CD4-positive, CD25-positive, alpha-beta regulatory T cell (primary cell): ENCODE results near the gene TANC1. TPM values are rescaled to one million over a fixed set of nuclear protein-coding genes. Genes with fewer than 3 reads are reported as not detected.
"Not testable (repeated sequence)": the region's sequence is repeated elsewhere in the genome, so short reads cannot be mapped to it uniquely, and the experiment has no call there.

Experiments
- ATAC-seq, 2 donors: fragments of 150-1000 bp; cut with Tn5 transposase; one replicate each; pipeline ENCODE4 v1.10.0; 2021; ENCODE audit warnings: low read depth in 2 of 2, moderate number of reproducible peaks in 2 of 2, moderate library complexity in 1 of 2
- DNase-seq, 3 donors: peaks; one replicate each; pipeline versions ENCODE4 v3.0.0 to v3.0.0-alpha.2; 2012 to 2022; ENCODE audit warnings: mixed read lengths in 1 of 3
- H3K27ac ChIP-seq: one replicate; pipeline ENCODE4 v1.7.0; 2013; ENCODE audit warnings: mild to moderate bottlenecking, low read length; ENCODE audit not compliant: insufficient read depth, poor library complexity, severe bottlenecking
- H3K27me3 ChIP-seq: one replicate; pipeline ENCODE4 v1.7.0; 2013; ENCODE audit warnings: low read length; ENCODE audit not compliant: control insufficient read depth, insufficient read depth
- H3K36me3 ChIP-seq: one replicate; pipeline ENCODE4 v1.7.0; 2013; ENCODE audit warnings: mild to moderate bottlenecking, low read length, moderate library complexity; ENCODE audit not compliant: control insufficient read depth, insufficient read depth
- H3K4me1 ChIP-seq: 2 replicates; pipeline ENCODE4 v1.7.0; 2013; ENCODE audit warnings: mild to moderate bottlenecking, low read length; ENCODE audit not compliant: insufficient read depth, control insufficient read depth, poor library complexity, severe bottlenecking
- H3K4me3 ChIP-seq: one replicate; pipeline ENCODE4 v1.7.0; 2013; ENCODE audit warnings: low read depth, mild to moderate bottlenecking, low read length, moderate library complexity
- H3K9me3 ChIP-seq, 2 experiments: 1 replicate in 1 of 2; 2 replicates in 1 of 2; pipeline ENCODE4 v1.7.0; 2013; ENCODE audit warnings: low read length in 2 of 2, mild to moderate bottlenecking in 1 of 2, moderate library complexity in 1 of 2; ENCODE audit not compliant: control insufficient read depth in 2 of 2
- H3K27ac Mint-ChIP-seq, 3 donors: one replicate each; pipeline ENCODE4 v1.8.0; 2020 to 2022; ENCODE audit warnings: mild to moderate bottlenecking in 3 of 3, mixed read lengths in 3 of 3, moderate library complexity in 2 of 3
- H3K27me3 Mint-ChIP-seq: one replicate; pipeline ENCODE4 v1.8.0; 2022; ENCODE audit warnings: mild to moderate bottlenecking, mixed read lengths
- H3K36me3 Mint-ChIP-seq: one replicate; pipeline ENCODE4 v1.8.0; 2020; ENCODE audit warnings: mixed read lengths
- H3K4me1 Mint-ChIP-seq, 4 donors: one replicate each; pipeline ENCODE4 v1.8.0; 2020 to 2022; ENCODE audit warnings: mixed read lengths in 4 of 4, mild to moderate bottlenecking in 1 of 4
- H3K4me3 Mint-ChIP-seq, 4 donors: one replicate each; pipeline ENCODE4 v1.8.0; 2020 to 2022; ENCODE audit warnings: mild to moderate bottlenecking in 4 of 4, mixed read lengths in 4 of 4, moderate library complexity in 3 of 4
- H3K9me3 Mint-ChIP-seq, 7 donors: one replicate each; pipeline ENCODE4 v1.8.0; 2020 to 2022; ENCODE audit warnings: mixed read lengths in 7 of 7, mild to moderate bottlenecking in 3 of 7, moderate library complexity in 2 of 7
- polyA plus RNA-seq, 4 donors: library from polyadenylated mRNA; unstranded; fragments of 300-500 nt; fragmentation: Illumina TruSeq; gene quantifications; one replicate each; pipeline ENCODE4 v1.2.3, GENCODE V29; 2021
- total RNA-seq: library from RNA; stranded (reverse); gene quantifications from one replicate; pipeline ENCODE4 v1.2.3, GENCODE V29; 2022

Gene TANC1
- total and polyA plus RNA-seq, 5 donors from 2014 or later = 0.06 to 0.07 TPM; not detected in 3

DNA sequence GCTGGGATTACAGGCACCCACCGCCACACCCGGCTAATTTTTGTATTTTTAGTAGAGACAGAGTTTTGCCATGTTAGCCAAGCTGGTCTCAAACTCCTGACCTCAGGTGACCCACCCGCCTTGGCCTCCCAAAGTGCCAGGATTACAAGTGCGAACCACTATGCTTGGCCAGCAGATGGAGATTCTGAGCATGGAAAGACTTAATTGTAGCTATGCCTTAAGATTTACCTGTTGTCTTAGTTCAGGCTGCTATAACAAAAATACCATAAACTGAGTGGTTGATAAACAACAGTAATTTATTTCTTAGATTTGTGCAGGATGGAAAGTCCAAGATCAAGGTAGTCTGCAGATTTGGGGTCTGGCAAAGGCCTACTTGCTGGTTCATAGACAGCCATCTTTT is 172.4 kb downstream of the TANC1 start:
- DNase-seq, H3K9me3 Mint-ChIP-seq, H3K27me3 Mint-ChIP-seq, ATAC-seq, H3K27me3 ChIP-seq, H3K27ac Mint-ChIP-seq, H3K36me3 Mint-ChIP-seq, H3K4me1 ChIP-seq, H3K4me3 Mint-ChIP-seq, H3K27ac ChIP-seq, H3K4me3 ChIP-seq, H3K4me1 Mint-ChIP-seq, H3K36me3 ChIP-seq, H3K9me3 ChIP-seq: not testable (repeated sequence)

DNA sequence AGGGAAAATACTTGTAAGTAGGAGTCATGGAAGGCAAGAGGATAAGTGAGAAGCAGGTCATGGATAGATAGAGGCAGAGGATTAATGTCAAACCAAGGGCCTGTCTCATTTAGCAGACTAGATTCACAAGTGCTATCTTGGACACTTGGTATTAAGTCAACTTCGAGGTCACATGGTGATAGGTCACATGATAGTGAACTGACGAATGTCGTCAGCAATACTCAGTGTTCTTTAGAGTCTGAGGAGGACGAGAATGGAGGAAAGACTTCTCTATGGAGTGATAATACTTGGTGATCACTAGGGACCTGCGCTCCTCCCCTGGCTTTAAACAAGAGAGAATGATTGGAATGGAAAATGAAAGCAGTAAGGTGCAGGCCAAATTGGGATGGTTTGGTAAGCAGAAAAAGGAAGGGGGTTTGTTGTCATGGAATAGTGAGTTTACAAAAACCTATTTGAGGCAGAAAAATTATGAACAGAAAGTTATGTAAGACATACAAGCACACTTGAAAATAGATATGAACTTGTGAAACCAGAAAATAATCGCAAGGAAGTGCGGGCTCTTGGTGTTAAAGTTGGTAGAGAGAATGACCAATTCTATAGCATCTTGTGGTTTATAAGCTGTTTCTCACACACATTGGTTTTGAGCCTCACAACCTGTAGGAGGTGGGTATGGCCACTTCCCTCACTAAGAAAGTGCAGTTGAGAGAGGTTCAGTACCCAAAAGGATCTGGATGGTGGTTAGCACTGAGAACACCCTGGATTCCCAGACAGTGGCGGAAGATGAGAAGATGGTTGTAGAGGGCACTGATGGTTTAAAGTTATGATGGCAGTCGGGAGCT is 176.6 kb downstream of the TANC1 start:
- Mint-ChIP-seq H3K36me3 (no peaks in the 10 kb centered on the region), H3K4me1 (peaks cover 0 to 7% (median 3%) of the 10 kb centered on the region in 4 donors), H3K9me3 (no peaks in the 10 kb centered on the region), H3K27me3 (peaks cover 11% of the 10 kb centered on the region), H3K27ac (no peak overlapping the region), H3K4me3 (no peak overlapping the region)
- Histone ChIP-seq H3K9me3 (no peaks in the 10 kb centered on the region), H3K27ac (no peak overlapping the region), H3K4me3 (no peak overlapping the region), H3K27me3 (peaks cover 11% of the 10 kb centered on the region), H3K4me1 (no peaks in the 10 kb centered on the region), H3K36me3 (no peaks in the 10 kb centered on the region)
- DNase-seq = no peak
- ATAC-seq = no peak

DNA sequence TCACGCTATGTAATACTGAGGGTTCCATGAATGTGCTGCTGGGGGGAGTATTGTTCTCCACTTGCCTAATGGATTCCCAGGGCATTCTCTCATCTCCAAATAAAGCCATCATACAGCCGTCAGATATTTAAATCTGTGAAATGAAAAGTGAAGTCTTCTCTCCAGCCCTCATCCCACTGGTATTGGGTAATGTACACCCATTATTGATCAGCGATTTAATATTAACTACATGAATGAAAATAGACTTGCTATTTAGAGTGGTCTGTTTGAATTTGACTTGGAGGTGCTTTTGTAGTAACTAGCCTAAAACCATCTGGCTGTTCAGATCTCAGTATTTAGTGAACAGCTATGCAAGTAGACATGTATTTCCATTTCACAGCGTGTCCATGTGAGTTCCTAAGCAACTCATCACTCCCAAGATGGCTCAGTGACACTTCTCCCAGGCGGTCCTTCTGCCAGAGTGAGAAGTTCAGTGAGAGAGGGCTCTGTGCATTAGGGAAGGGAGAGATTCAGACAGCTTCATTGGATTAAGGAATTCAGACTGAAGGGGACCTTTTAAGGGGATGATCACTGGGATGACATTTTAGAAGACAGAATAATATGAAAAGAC is 177.4 kb downstream of the TANC1 start:
- DNase-seq (no peak), ATAC-seq (no peak)
- Mint-ChIP-seq H3K27me3 (peaks cover 11% of the 10 kb centered on the region), H3K4me3 (no peak overlapping the region), H3K9me3 (no peaks in the 10 kb centered on the region), H3K4me1 (peaks cover 0 to 7% (median 3%) of the 10 kb centered on the region in 4 donors), H3K36me3 (no peaks in the 10 kb centered on the region), H3K27ac (peak overlapping the region in 1 of 3 donors; percentile 26)
- Histone ChIP-seq H3K27ac (no peak overlapping the region), H3K27me3 (peaks cover 13% of the 10 kb centered on the region), H3K36me3 (no peaks in the 10 kb centered on the region), H3K4me3 (no peak overlapping the region), H3K9me3 (no peaks in the 10 kb centered on the region), H3K4me1 (no peaks in the 10 kb centered on the region)

DNA sequence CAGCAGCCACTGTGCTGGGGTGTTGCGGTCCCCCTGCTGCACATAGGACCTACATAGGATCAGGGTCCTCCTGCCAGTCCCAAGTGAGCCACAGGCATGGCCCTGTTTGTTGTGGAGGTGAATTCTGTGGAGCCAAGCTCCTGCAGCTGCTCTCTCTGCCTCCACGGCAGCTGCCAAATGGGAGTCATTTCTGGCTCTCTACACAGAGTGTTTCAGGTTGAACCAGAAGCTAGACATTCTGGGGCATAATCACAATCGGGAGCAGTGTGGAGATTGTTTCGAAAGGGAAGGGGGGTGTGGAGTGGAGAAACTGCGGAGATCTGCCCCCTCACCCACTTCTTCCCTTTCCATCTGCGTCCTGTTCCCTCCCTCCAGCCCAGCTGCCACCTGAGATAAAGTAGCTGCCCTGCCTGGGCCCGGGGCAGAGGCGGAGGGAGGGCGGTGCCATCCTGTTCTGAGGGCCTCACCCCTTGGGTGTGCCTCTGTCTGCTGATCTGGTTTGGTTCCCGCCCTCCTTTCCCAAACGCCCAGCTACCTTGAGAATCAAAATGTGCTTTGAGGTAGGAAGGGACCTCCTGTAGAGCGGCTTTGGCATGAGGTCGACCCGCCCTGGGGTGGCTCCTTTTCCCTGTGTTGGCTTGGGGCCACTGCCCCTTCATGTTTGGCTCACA is 178.7 kb downstream of the TANC1 start:
- peaks cover 0 to 7% (median 3%) of the 10 kb centered on the region in 4 donors for H3K4me1 Mint-ChIP-seq
- H3K27ac Mint-ChIP-seq = no peak overlapping the region
- no peaks in the 10 kb centered on the region for H3K36me3 Mint-ChIP-seq
- DNase-seq (peak in 1 of 3 donors; percentile 52), ATAC-seq (no peak)
- Histone ChIP-seq H3K36me3 (no peaks in the 10 kb centered on the region), H3K27ac (no peak overlapping the region), H3K9me3 (no peaks in the 10 kb centered on the region), H3K4me1 (no peaks in the 10 kb centered on the region), H3K4me3 (no peak overlapping the region), H3K27me3 (peaks cover 7% of the 10 kb centered on the region)
- H3K27me3 Mint-ChIP-seq = peaks cover 11% of the 10 kb centered on the region
- no peak overlapping the region for H3K4me3 Mint-ChIP-seq
- no peaks in the 10 kb centered on the region for H3K9me3 Mint-ChIP-seq

DNA sequence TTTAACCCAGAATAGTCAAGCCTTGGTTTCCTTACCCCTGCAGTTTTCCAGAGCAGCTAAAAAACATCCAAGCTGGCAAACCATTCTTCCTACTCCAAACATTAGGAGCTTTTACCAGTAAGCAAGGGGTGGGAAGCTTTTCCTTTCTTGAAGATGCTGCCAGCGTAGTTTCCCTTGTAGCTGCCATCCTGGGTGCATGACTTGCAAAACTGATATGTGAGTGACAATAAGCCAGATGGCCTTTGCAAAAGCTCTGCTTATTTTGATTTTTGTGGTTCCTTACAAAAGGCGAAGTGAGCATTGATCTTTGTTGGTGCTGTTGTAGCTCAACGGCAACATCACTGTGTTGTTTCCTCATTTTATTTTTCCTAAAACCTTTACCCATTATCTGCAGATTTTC is 179.2 kb downstream of the TANC1 start:
- ATAC-seq = no peak
- Mint-ChIP-seq H3K9me3 (no peaks in the 10 kb centered on the region), H3K27ac (no peak overlapping the region), H3K4me3 (no peak overlapping the region), H3K36me3 (no peaks in the 10 kb centered on the region), H3K4me1 (peaks cover 0 to 7% (median 3%) of the 10 kb centered on the region in 4 donors), H3K27me3 (peaks cover 12% of the 10 kb centered on the region)
- Histone ChIP-seq H3K27ac (no peak overlapping the region), H3K36me3 (no peaks in the 10 kb centered on the region), H3K9me3 (no peaks in the 10 kb centered on the region), H3K4me3 (no peak overlapping the region), H3K4me1 (no peaks in the 10 kb centered on the region), H3K27me3 (peaks cover 7% of the 10 kb centered on the region)
- DNase-seq = peak in 1 of 3 donors; percentile 11

DNA sequence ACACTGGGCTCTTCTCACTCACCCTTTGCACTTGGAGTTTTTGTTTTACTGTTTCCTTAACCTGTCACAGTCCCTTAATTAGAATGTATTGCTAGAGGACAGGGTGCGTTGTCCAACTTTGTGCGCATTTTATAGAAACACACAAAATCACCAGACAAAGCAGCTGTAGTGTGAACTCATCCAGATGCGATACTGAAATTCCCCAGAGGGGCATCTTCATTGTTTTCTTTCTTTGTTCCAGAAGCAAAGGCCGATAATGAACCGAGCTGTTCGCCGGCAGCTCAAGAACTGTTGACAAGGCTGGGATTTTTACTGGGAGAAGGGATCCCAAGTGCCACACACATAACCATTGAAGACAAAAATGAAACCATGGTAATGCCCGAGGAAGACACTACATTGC is 180.5 kb downstream of the TANC1 start:
- peaks cover 22% of the 10 kb centered on the region for H3K27me3 Mint-ChIP-seq
- no peak overlapping the region for H3K27ac Mint-ChIP-seq
- H3K4me1 ChIP-seq = no peaks in the 10 kb centered on the region
- peaks cover 0 to 13% (median 3%) of the 10 kb centered on the region in 4 donors for H3K4me1 Mint-ChIP-seq
- H3K9me3 ChIP-seq = no peaks in the 10 kb centered on the region
- no peak for ATAC-seq
- H3K9me3 Mint-ChIP-seq = no peaks in the 10 kb centered on the region
- no peak for DNase-seq
- H3K27me3 ChIP-seq = peaks cover 11% of the 10 kb centered on the region
- no peaks in the 10 kb centered on the region for H3K36me3 Mint-ChIP-seq
- no peak overlapping the region for H3K4me3 ChIP-seq
- no peak overlapping the region for H3K4me3 Mint-ChIP-seq
- no peak overlapping the region for H3K27ac ChIP-seq
- no peaks in the 10 kb centered on the region for H3K36me3 ChIP-seq

DNA sequence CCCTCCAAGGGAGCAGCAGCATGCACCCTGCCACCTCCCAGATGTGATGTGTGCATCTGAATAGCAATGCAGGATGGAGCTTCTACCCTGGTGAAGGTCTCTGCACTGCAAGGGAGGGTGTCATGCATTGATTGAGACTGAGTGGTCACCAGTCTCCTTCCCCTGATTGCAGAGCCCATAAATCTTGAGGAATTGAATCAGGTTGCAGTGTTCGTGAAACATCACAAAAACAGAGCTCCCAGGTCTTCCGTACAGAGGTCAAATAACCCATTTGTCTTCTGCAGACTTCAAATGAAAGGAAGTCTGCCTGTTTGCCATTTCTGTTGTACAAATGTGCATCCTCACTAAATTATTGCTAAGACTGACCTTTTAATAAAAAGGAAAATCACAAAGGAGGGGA is 181.3 kb downstream of the TANC1 start:
- no peaks in the 10 kb centered on the region for H3K36me3 ChIP-seq
- Mint-ChIP-seq H3K27me3 (peaks cover 22% of the 10 kb centered on the region), H3K4me1 (peaks cover 0 to 13% (median 3%) of the 10 kb centered on the region in 4 donors), H3K4me3 (no peak overlapping the region), H3K9me3 (no peaks in the 10 kb centered on the region), H3K36me3 (no peaks in the 10 kb centered on the region), H3K27ac (no peak overlapping the region)
- ATAC-seq (no peak), DNase-seq (no peak)
- H3K27ac ChIP-seq = no peak overlapping the region
- H3K4me1 ChIP-seq = no peaks in the 10 kb centered on the region
- H3K27me3 ChIP-seq = peaks cover 11% of the 10 kb centered on the region
- H3K4me3 ChIP-seq = no peak overlapping the region
- H3K9me3 ChIP-seq = no peaks in the 10 kb centered on the region
